Kidney epithelial cell (primary cell): ENCODE data around the gene ZNF365. TPM values are rescaled to one million over a fixed set of nuclear protein-coding genes. Genes with fewer than 3 reads are reported as not detected.
"Not testable (repeated sequence)": the region's sequence is repeated elsewhere in the genome, so short reads cannot be mapped to it uniquely, and the experiment has no call there.

Source experiments
- DNase-seq: peaks from one replicate; pipeline ENCODE4 v3.0.0-alpha.2; 2010; ENCODE audit warnings: low read depth
- H3K27me3 ChIP-seq: 2 replicates; pipeline ENCODE4 v1.6.0; 2011; ENCODE audit warnings: low read length; ENCODE audit not compliant: control insufficient read depth, insufficient read depth
- H3K36me3 ChIP-seq: 2 replicates; pipeline ENCODE4 v1.5.1; 2011; ENCODE audit warnings: low read length; ENCODE audit not compliant: control insufficient read depth, insufficient read depth
- H3K4me3 ChIP-seq: 2 replicates; pipeline ENCODE4 v1.5.1; 2011; ENCODE audit warnings: low read depth, mild to moderate bottlenecking, control low read depth, low read length
- CTCF ChIP-seq: IDR thresholded peaks from 2 replicates; pipeline ENCODE4 v1.5.1; 2011; ENCODE audit warnings: mild to moderate bottlenecking, moderate library complexity, low read length, control low read depth, inconsistent platforms; ENCODE audit not compliant: insufficient read depth, poor library complexity, severe bottlenecking
- total RNA-seq: library from RNA; depleted of rRNA; stranded (reverse); fragments of >200 nt; gene quantifications from 2 replicates; pipeline ENCODE4 v1.2.3, GENCODE V29; 2015

ZNF365 gene
- total RNA-seq, 1 donor from 2014 or later = 6.9 TPM

GRCh38 chr10:62394556-62395018 is 20.4 kb downstream of the ZNF365 start:
- no peaks in the 10 kb centered on the region for H3K27me3 ChIP-seq
- no peak overlapping the region for H3K4me3 ChIP-seq
- H3K36me3 ChIP-seq = peaks cover 2% of the 10 kb centered on the region
- no peak for TF ChIP-seq CTCF
- no peak for DNase-seq

GRCh38 chr10:62395892-62396291 is 21.7 kb downstream of the ZNF365 start:
- H3K4me3 ChIP-seq = no peak overlapping the region
- DNase-seq = no peak
- H3K27me3 ChIP-seq = no peaks in the 10 kb centered on the region
- TF ChIP-seq CTCF = no peak
- H3K36me3 ChIP-seq = peaks cover 2% of the 10 kb centered on the region

- Histone ChIP-seq H3K4me3 (no peak overlapping the region), H3K36me3 (peaks cover 2% of the 10 kb centered on the region), H3K27me3 (no peaks in the 10 kb centered on the region)
- no peak for DNase-seq
- TF ChIP-seq CTCF = no peak
Observed at GRCh38 chr10:62396864-62397263, 22.7 kb downstream of the ZNF365 start.

- Histone ChIP-seq H3K27me3 (no peaks in the 10 kb centered on the region), H3K36me3 (peaks cover 2% of the 10 kb centered on the region), H3K4me3 (no peak overlapping the region)
- TF ChIP-seq CTCF = no peak
- DNase-seq = no peak
Observed at GRCh38 chr10:62399211-62399610, 25.0 kb downstream of the ZNF365 start.

- Histone ChIP-seq H3K4me3 (no peak overlapping the region), H3K27me3 (no peaks in the 10 kb centered on the region), H3K36me3 (peaks cover 2% of the 10 kb centered on the region)
- no peak for TF ChIP-seq CTCF
- DNase-seq = no peak
Observed at GRCh38 chr10:62402508-62402907, 28.3 kb downstream of the ZNF365 start.

GRCh38 chr10:62410528-62410927 is 36.4 kb downstream of the ZNF365 start:
- not testable (repeated sequence) for H3K4me3 ChIP-seq, DNase-seq, H3K27me3 ChIP-seq, H3K36me3 ChIP-seq

GRCh38 chr10:62410934-62411333 is 36.8 kb downstream of the ZNF365 start:
- H3K27me3 ChIP-seq, DNase-seq, H3K36me3 ChIP-seq, H3K4me3 ChIP-seq: not testable (repeated sequence)
